Measurements from ENCODE around the gene ADM5.

Gene ADM5

GRCh38 chr19:49689133-49690078, at the start of gene ADM5:
TSS of gene ADM5 (plus strand) at chr19:49689594. CDS start at chr19:49689838, 244 bp downstream.
- peak in 32 of 51 donors; percentile 4 to 67 (median 35) for DNase-seq

GRCh38 chr19:49640113-49640898, 49.1 kb upstream of the ADM5 start, which contains the start of gene RRAS:
TSS of gene RRAS (minus strand) at chr19:49640143. CDS start at chr19:49640098, 45 bp downstream.
- DNase-seq, result peak; percentile 68 to 100 (median 98)

- DNase-seq, result peak; percentile 93 to 100 (median 99)
Observed at GRCh38 chr19:49641688-49642491, 47.5 kb upstream of the ADM5 start, which contains the start of gene SCAF1. TSS of gene SCAF1 (plus strand) at chr19:49642209. CDS start at chr19:49645027, 2,818 bp downstream.

DNA sequence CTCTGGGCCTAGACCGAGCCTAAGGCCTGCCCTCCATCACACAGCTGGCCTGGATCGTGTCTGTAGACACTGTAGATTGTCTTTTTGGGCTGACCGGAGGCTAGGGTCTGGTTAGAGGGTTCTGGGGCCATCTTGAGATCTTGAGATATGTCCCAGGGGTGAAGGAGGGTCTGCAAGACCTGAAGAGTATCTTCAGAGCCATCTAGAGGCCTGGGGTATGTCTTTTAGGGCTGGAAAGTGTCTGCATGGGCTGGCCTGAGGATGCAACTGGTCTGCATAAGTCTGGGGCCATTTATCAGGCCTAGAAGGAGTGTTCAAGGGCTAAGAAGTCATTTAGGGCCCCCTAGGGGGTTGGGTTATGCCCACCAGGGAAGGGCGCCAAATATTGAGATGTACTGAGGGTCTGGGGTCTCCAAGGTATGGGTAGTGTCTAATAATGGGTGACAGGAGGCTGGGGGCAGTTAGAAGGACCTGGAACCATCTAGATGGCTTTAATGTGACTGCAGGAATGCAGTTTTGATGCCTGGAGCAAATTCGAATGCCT, 46.8 kb upstream of the ADM5 start:
- DNase-seq, result no peak

GRCh38 chr19:49643466-49643865, 45.9 kb upstream of the ADM5 start:
- no peak for DNase-seq

DNA sequence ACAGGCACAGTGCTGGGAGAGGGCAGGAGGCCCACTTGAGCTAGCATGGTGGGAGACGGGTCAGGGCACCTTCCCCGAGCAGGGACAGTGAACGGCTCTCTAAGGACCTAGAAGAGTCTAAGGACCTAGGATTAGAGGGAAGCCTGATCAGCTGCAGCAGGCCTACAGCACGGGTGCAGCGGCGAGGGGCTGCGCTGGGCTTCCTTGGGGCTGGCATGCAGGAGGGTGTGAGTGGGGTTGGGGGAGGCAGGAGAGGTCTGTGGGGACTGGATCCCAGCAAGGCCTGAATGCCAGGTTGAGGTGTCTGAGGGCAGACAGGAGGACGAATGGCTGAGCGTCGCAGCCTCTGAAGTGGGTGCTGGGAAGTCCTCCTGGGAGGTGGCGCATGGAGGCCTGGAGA, 43.8 kb upstream of the ADM5 start:
- DNase-seq, result no peak

GRCh38 chr19:49645995-49646394, 43.4 kb upstream of the ADM5 start:
- no peak for DNase-seq

DNA sequence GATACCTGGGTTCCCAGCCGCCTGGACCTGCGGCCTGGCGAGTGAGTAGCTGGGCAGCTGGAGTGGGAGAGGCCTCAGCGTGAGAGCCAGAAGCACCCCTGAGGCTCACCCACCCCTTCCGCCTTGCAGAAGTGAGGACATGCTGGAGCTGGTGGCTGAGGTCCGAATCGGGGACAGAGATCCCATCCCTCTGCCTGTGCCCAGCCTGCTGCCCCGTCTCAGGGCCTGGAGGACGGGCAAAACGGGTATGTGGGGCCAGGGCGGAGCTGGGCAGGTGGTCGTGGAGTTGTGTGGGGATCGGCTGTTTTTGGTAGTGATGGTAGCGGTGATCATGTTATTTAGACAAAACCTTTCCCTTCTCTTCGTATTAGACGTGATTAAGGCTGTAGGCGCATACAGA, 42.8 kb upstream of the ADM5 start:
- no peak for DNase-seq

DNA sequence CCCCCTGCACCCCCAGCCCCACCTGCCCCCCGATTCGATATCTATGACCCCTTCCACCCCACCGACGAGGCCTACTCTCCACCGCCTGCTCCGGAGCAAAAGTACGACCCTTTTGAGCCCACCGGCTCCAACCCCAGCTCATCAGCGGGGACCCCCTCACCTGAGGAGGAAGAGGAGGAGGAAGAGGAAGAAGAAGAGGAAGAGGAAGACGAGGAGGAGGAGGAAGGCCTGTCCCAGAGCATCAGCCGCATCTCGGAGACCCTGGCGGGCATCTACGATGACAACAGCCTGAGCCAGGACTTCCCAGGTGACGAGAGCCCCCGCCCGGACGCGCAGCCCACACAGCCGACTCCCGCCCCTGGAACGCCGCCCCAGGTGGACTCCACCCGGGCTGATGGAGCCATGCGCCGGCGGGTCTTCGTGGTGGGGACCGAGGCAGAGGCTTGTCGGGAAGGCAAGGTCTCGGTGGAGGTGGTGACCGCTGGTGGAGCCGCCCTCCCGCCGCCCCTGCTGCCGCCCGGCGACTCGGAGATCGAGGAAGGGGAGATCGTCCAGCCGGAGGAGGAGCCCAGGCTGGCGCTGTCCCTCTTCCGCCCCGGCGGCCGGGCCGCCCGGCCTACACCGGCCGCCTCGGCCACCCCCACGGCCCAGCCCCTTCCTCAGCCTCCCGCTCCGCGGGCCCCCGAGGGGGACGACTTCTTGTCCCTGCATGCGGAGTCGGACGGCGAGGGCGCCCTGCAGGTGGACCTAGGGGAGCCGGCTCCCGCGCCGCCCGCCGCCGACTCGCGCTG, 38.2 kb upstream of the ADM5 start:
- no peak for DNase-seq

GRCh38 chr19:49651820-49652550, 37.4 kb upstream of the ADM5 start:
- no peak for DNase-seq

GRCh38 chr19:49652551-49653465, 36.6 kb upstream of the ADM5 start:
- DNase-seq, result no peak

DNA sequence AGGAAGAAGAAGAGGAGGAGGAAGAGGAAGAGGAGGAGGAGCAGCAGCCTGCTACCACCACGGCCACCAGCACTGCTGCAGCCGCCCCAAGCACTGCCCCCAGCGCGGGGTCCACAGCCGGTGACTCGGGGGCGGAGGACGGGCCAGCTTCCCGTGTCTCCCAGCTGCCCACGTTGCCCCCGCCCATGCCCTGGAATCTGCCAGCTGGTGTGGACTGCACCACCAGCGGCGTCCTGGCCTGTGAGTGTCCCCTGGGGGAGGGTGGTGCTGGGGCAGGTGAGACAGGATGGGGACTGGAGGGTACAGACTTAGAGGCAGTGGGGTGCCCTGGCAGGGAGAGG, 36.0 kb upstream of the ADM5 start:
- DNase-seq, result no peak

- DNase-seq, result no peak
Observed at GRCh38 chr19:49654581-49654980, 34.8 kb upstream of the ADM5 start.

DNA sequence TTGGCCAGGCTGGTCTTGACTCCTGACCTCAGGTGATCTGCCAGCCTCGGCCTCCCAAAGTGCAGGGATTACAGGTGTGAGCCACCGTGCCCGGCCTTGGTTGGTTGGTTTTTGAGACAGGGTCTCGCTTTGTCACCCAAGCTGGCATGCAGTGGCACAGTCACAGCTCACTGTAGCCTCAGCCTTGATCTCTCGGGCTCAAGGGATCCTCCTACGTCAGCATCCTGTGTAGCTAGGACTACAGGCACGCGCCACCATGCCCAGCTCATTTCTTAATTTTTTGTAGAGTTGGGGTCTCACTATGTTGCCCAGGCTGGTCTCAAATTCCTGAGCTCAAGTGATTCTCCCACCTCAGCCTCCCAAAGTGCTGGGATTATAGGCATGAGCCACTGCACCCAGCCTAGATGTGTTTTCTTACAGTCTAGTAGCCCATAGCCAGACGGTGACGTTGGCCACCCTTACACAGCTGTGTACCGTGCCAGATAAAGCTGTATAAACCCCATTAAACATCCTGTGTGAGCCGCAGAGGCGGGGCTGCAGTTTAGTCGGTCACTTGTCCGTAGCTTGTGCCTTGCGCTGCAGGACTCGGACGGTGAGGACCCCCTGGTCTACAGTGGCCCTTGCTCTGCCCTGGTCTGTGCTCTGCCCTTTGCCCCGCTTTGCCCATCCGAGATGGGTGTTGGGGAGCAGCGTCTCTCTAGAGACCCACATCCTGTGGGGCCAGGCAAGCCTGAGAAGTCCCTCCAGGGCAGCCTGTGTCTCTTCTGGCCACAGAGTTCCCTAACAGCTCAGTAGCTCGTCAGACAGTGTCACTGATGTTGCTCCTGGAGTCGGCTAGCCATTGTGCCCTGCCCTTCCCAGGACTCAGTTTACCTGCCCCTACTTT, 33.6 kb upstream of the ADM5 start:
- DNase-seq, result no peak

GRCh38 chr19:49656456-49657109, 32.8 kb upstream of the ADM5 start:
- no peak for DNase-seq

DNA sequence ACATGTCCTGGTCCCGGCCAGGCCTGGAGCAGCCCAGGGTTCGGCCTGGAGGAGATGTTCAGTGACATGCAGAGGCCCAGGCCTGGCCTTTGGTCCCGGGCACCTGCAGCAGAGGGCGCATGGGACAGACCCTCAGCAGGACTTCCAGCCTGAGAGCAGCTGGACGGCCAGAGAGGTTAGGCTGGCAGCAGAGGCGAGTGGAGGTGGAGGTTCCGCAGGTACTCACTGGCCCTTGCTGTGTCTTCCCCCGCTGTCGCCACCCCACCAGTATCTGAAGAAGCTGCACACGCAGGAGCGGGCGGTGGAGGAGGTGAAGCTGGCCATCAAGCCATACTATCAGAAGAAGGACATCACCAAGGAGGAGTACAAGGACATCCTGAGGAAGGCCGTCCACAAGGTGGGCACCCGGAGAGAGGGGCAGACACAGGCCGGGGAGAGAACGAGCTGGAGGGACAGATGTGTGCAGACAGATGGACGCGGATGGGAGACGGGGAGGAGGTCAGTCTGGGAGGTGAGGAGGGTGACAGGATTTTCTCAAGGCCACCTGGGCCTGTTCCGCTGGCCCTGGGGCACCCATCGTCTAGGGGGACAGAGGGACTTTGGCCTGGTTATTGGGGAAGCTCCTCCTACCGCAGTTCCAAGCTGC, 31.8 kb upstream of the ADM5 start:
- no peak for DNase-seq
